ENCODE measurements around the gene ACTN3.

DNA sequence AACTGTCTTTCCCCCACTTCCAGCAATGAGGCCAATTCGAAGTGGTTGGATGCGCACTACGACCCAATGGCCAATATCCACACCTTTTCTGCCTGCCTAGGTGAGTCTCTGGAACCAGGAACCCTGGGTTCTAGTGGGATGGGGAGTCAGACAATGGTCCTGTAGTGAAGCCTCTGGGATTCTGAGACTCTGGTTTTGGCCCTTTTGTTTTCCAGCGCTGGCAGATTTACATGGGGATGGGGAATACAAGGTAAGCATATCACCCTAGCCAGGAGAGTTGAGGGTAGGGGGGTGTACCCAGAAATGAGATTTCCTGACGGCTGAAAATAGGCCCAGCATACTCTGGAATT lies 35.7 kb upstream of the ACTN3 start:
- TF ChIP-seq EP300 (IDR thresholded peaks at IDR 0.05) = no peak
- TF ChIP-seq, protein P1, sequence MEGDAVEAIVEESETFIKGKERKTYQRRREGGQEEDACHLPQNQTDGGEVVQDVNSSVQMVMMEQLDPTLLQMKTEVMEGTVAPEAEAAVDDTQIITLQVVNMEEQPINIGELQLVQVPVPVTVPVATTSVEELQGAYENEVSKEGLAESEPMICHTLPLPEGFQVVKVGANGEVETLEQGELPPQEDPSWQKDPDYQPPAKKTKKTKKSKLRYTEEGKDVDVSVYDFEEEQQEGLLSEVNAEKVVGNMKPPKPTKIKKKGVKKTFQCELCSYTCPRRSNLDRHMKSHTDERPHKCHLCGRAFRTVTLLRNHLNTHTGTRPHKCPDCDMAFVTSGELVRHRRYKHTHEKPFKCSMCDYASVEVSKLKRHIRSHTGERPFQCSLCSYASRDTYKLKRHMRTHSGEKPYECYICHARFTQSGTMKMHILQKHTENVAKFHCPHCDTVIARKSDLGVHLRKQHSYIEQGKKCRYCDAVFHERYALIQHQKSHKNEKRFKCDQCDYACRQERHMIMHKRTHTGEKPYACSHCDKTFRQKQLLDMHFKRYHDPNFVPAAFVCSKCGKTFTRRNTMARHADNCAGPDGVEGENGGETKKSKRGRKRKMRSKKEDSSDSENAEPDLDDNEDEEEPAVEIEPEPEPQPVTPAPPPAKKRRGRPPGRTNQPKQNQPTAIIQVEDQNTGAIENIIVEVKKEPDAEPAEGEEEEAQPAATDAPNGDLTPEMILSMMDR (IDR thresholded peaks at IDR 0.05) = no peak
